DND-41 (cell line): ENCODE results near the gene C3AR1.

Source experiments
- ATAC-seq: fragments of 200-7000 bp; cut with Tn5 transposase; 3 replicates; pipeline ENCODE4 v1.9.1; 2021; ENCODE audit warnings: low read depth; ENCODE audit not compliant: insufficient read depth
- DNase-seq: peaks from one replicate; pipeline ENCODE4 v3.0.0-alpha.2; 2020
- H2AFZ ChIP-seq: 2 replicates; pipeline ENCODE4 v1.6.0; 2012; ENCODE audit warnings: low read depth, low read length
- H3K27ac ChIP-seq: 2 replicates; pipeline ENCODE4 v1.5.1; 2012; ENCODE audit warnings: low read length, inconsistent platforms
- H3K27me3 ChIP-seq: fragments of 200-600 bp; sonication (generic); 2 replicates; pipeline ENCODE4 v1.6.0; 2012; ENCODE audit warnings: low read length, mild to moderate bottlenecking, inconsistent platforms; ENCODE audit not compliant: insufficient read depth, poor library complexity
- H3K36me3 ChIP-seq: 2 replicates; pipeline ENCODE4 v1.5.1; 2012; ENCODE audit warnings: low read length, inconsistent platforms; ENCODE audit not compliant: insufficient read depth
- H3K4me1 ChIP-seq: 2 replicates; pipeline ENCODE4 v1.5.1; 2012; ENCODE audit warnings: mild to moderate bottlenecking, low read length; ENCODE audit not compliant: insufficient read depth
- H3K4me2 ChIP-seq: 2 replicates; pipeline ENCODE4 v1.6.0; 2012; ENCODE audit warnings: mild to moderate bottlenecking, moderate library complexity, low read length, inconsistent platforms; ENCODE audit not compliant: insufficient read depth
- H3K4me3 ChIP-seq, 2 experiments: fragments of 200-600 bp in 1 of 2; shearing (Covaris generic) in 1 of 2; 2 replicates each; pipeline ENCODE4 v1.5.1; 2012 to 2016; ENCODE audit warnings: inconsistent platforms in 2 of 2, low read length in 2 of 2, mild to moderate bottlenecking in 2 of 2, low read depth in 1 of 2, moderate library complexity in 1 of 2
- H3K79me2 ChIP-seq: 2 replicates; pipeline ENCODE4 v1.6.0; 2012; ENCODE audit warnings: low read length, inconsistent platforms; ENCODE audit not compliant: insufficient read depth
- H3K9ac ChIP-seq: 2 replicates; pipeline ENCODE4 v1.6.0; 2012; ENCODE audit warnings: low read depth, mild to moderate bottlenecking, inconsistent platforms, low read length, moderate library complexity
- H3K9me3 ChIP-seq: 2 replicates; pipeline ENCODE4 v1.5.1; 2012; ENCODE audit warnings: low read length, moderate library complexity, mild to moderate bottlenecking, inconsistent platforms; ENCODE audit not compliant: insufficient read depth, severe bottlenecking
- H4K20me1 ChIP-seq: 2 replicates; pipeline ENCODE4 v1.6.0; 2012; ENCODE audit warnings: low read length; ENCODE audit not compliant: insufficient read depth
- CTCF ChIP-seq: IDR thresholded peaks from 2 replicates; pipeline ENCODE4 v1.5.1; 2012; ENCODE audit warnings: borderline replicate concordance, low read length, moderate library complexity, mild to moderate bottlenecking; ENCODE audit not compliant: poor library complexity, severe bottlenecking; ENCODE audit errors: extremely low read depth
- EZH2 ChIP-seq: IDR thresholded peaks from 3 replicates; pipeline ENCODE4 v1.6.1; 2012; ENCODE audit warnings: borderline replicate concordance, low read depth, mild to moderate bottlenecking, moderate library complexity, low read length, inconsistent platforms; ENCODE audit not compliant: severe bottlenecking

Gene C3AR1

DNA sequence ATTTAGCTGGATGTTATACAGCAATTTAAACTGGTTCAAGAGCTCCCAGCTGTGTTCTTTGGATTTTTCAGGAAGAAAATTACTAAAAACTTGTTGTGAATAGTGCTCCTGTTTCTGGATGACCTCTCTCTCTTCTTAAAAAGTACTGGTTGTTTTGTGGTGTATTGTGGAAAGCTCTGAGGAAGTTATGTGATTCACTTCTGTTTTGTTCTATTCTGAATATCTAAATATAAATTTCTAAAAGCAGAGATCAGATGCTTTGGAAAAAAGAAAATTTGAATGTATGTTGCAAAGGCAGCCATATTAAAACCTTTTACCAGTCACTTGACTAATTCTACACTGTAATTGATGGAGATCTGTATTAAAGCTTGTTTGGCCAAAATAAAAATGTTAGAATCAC, 3.4 kb upstream of the C3AR1 start:
- Histone ChIP-seq H3K9ac (no peak overlapping the region), H3K4me2 (no peak overlapping the region), H3K27ac (no peak overlapping the region), H3K9me3 (no peaks in the 10 kb centered on the region), H2AFZ (no peak overlapping the region), H3K4me3 (no peak overlapping the region), H3K36me3 (no peaks in the 10 kb centered on the region), H4K20me1 (no peaks in the 10 kb centered on the region), H3K27me3 (no peaks in the 10 kb centered on the region), H3K79me2 (no peaks in the 10 kb centered on the region), H3K4me1 (peaks cover 16% of the 10 kb centered on the region)
- DNase-seq (no peak), ATAC-seq (no peak)
- TF ChIP-seq EZH2 (no peak), CTCF (no peak)

- H3K4me2 ChIP-seq = no peak overlapping the region
- no peaks in the 10 kb centered on the region for H3K36me3 ChIP-seq
- ATAC-seq (no peak), DNase-seq (no peak)
- H3K4me1 ChIP-seq = peaks cover 16% of the 10 kb centered on the region
- no peak overlapping the region for H3K9ac ChIP-seq
- no peak overlapping the region for H3K27ac ChIP-seq
- H2AFZ ChIP-seq = no peak overlapping the region
- no peak overlapping the region for H3K4me3 ChIP-seq
- H3K27me3 ChIP-seq = no peaks in the 10 kb centered on the region
- no peaks in the 10 kb centered on the region for H3K79me2 ChIP-seq
- no peaks in the 10 kb centered on the region for H3K9me3 ChIP-seq
- TF ChIP-seq CTCF (no peak), EZH2 (no peak)
- H4K20me1 ChIP-seq = no peaks in the 10 kb centered on the region
These were observed 2.0 kb downstream of the C3AR1 start for GRCh38 chr12:8064131-8064530.

GRCh38 chr12:8058506-8058905, 7.7 kb downstream of the C3AR1 start:
- no peak for TF ChIP-seq CTCF
- no peak for TF ChIP-seq EZH2
- Histone ChIP-seq H3K9ac (no peak overlapping the region), H2AFZ (no peak overlapping the region), H3K9me3 (no peaks in the 10 kb centered on the region), H3K27ac (no peak overlapping the region), H3K4me1 (no peaks in the 10 kb centered on the region), H3K4me2 (no peak overlapping the region), H4K20me1 (no peaks in the 10 kb centered on the region), H3K36me3 (peaks cover 19% of the 10 kb centered on the region), H3K4me3 (no peak overlapping the region), H3K79me2 (no peaks in the 10 kb centered on the region), H3K27me3 (no peaks in the 10 kb centered on the region)
- DNase-seq (no peak), ATAC-seq (no peak)

- Histone ChIP-seq H3K4me1 (no peaks in the 10 kb centered on the region), H3K9me3 (no peaks in the 10 kb centered on the region), H3K4me3 (no peak overlapping the region), H4K20me1 (no peaks in the 10 kb centered on the region), H2AFZ (no peak overlapping the region), H3K36me3 (peaks cover 25% of the 10 kb centered on the region), H3K4me2 (no peak overlapping the region), H3K27ac (no peak overlapping the region), H3K27me3 (no peaks in the 10 kb centered on the region), H3K79me2 (no peaks in the 10 kb centered on the region), H3K9ac (no peak overlapping the region)
- ATAC-seq = no peak
- TF ChIP-seq CTCF (no peak), EZH2 (no peak)
- DNase-seq = no peak
These were observed 8.3 kb downstream of the C3AR1 start for GRCh38 chr12:8057839-8058238.
